ENCODE measurements around the gene S100A13.
"Not testable (repeated sequence)": the region's sequence is repeated elsewhere in the genome, so short reads cannot be mapped to it uniquely, and the experiment has no call there.

Gene S100A13

DNA sequence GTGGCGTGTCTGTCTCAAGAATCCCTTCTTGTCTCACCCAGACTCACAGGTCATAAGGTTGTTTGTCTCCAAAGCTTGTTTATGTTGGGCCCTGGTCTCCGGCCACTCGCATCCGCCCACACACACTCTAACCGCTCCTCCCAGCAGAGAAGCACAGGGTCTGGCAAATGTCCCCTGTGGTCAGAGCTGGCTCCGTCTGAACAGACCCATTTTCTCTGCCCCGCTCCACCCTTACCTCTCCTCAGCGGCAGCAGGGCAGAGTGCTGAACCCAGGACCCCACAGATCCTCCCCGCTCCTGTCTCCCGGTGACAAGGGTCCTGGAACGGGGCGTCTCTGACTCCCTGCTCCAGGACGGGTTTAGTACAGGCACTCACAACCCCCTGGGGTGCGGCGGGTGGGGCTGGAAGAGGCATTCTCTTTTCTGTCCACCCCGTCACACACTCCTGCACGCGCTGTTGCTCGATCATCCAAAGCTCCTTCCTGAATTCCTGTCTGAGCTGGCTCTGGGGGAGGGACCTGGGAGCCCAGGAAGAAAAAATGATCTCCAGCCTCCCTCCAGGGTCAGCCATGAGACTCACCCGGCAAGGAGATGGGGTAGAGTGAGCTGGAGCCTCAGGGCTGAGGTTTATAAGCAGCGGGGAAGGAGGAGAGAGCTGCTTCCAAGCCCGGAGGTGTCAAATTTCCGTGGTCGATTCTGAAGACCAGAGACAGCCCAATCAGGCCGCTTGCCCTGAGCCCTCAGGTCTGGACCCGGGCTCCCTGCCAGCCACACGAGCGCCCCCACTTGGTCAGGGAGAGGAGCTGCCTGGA lies at the start of gene S100A13:
Gene S100A13, minus strand, starts transcription at position 602 of the 811 bp plus-strand sequence. CDS start 1,033 bp downstream, outside the sequence.
- Histone ChIP-seq H3K9ac (ENCODE audit: low read depth, low read length) (peak within 1 kb of the TSS; percentile 85), H3K9me3 (ENCODE audit: control insufficient read depth, insufficient read depth, low read length) (no peaks in the 10 kb centered on the region), H3K4me1 (ENCODE audit: control insufficient read depth, insufficient read depth, low read length) (peaks cover 11% of the 10 kb centered on the region), H3K4me3 (ENCODE audit: low read depth, low read length) (peak within 1 kb of the TSS; percentile 82), H3K27me3 (ENCODE audit: control insufficient read depth, insufficient read depth, low read length) (no peaks in the 10 kb centered on the region), H3K36me3 (ENCODE audit: control insufficient read depth, insufficient read depth, low read length) (no peaks in the 10 kb centered on the region)

GRCh38 chr1:153673511-153673910 lies 46.2 kb upstream of the S100A13 start:
- Histone ChIP-seq H3K27me3 (ENCODE audit: control insufficient read depth, insufficient read depth, low read length) (peaks cover 8% of the 10 kb centered on the region), H3K4me3 (ENCODE audit: low read depth, low read length) (no peak overlapping the region), H3K9me3 (ENCODE audit: control insufficient read depth, insufficient read depth, low read length) (no peaks in the 10 kb centered on the region), H3K9ac (ENCODE audit: low read depth, low read length) (no peak overlapping the region), H3K4me1 (ENCODE audit: control insufficient read depth, insufficient read depth, low read length) (no peaks in the 10 kb centered on the region), H3K36me3 (ENCODE audit: control insufficient read depth, insufficient read depth, low read length) (peaks cover 8% of the 10 kb centered on the region)

DNA sequence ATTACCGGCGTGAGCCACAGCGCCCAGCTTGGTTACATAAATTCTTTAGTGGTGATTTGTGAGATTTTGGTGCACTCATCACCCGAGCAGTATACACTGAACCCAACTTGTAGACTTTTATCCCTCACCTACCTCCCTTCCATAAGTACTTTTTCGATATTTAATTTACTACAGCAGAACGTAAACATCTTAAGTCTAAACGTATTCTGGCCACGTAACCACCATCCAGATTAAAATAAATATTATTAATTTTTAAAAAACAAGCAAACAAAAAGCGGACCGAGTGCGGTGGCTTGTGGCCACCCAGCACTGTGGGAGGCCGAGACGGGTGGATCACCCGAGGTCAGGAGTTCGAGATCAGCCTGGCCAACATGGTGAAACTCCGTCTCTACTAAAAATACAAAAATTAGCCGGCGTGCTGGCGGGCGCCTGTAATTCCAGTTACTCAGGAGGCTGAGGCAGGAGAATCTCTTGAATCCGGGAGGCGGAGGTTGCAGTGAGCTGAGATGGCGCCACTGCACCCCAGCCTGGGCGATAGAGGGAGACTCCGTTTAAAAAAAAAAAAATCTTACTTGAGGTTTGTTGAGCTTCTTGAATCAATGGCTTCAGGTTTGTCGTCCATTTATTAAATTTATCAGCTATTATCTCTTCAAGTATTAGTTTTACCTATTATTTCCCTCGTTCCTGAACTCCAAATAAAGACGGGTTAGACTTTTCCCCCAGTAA lies 44.5 kb upstream of the S100A13 start:
- Histone ChIP-seq H3K9ac (ENCODE audit: low read depth, low read length) (peak overlapping the region; percentile 70), H3K36me3 (ENCODE audit: control insufficient read depth, insufficient read depth, low read length) (peaks cover 24% of the 10 kb centered on the region), H3K4me3 (ENCODE audit: low read depth, low read length) (peak overlapping the region; percentile 70)
- H3K4me1 ChIP-seq (ENCODE audit: control insufficient read depth, insufficient read depth, low read length); H3K9me3 ChIP-seq (ENCODE audit: control insufficient read depth, insufficient read depth, low read length); H3K27me3 ChIP-seq (ENCODE audit: control insufficient read depth, insufficient read depth, low read length): not testable (repeated sequence)

DNA sequence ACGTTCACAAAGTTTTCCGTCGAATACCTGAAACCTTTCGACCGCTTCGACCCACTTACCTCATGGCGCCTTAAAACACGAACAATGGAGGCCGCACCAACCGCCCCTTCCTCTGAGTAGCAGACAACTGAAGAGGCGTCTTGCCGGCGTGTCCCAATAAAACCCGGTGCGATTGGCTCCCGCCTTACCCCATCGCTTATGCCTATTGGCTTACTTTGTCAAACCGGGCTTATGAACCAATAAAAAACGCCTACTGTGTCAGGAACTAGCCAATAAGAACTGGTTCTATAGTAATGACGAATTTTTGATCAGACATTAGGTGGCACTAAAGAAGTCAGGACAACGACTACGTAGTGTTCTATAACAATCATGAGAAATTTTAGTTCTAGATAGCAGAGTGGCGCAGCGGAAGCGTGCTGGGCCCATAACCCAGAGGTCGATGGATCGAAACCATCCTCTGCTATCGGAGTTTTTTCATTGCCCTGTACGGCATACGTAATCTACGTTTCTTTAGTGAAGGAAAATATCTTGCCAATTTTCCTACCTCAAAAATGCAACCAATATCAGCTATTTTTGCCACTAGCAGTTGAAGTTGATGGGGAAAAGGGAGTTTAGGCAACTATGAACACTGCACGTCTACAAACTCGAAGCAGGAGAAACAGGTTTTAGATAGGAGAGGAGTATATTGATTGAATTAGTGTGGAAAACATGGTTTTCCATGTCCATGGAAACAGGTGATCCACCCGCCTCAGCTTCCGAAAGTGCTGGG lies 43.7 kb upstream of the S100A13 start, which contains the start of gene ILF2:
Gene ILF2, minus strand, starts transcription at position 135 of the 769 bp plus-strand sequence. Its CDS starts 71 bp downstream, at position 64.
- Histone ChIP-seq H3K4me3 (ENCODE audit: low read depth, low read length) (peak within 1 kb of the TSS; percentile 98), H3K4me1 (ENCODE audit: control insufficient read depth, insufficient read depth, low read length) (no peaks in the 10 kb centered on the region), H3K36me3 (ENCODE audit: control insufficient read depth, insufficient read depth, low read length) (peaks cover 32% of the 10 kb centered on the region), H3K9ac (ENCODE audit: low read depth, low read length) (peak within 1 kb of the TSS; percentile 99), H3K27me3 (ENCODE audit: control insufficient read depth, insufficient read depth, low read length) (no peaks in the 10 kb centered on the region), H3K9me3 (ENCODE audit: control insufficient read depth, insufficient read depth, low read length) (no peaks in the 10 kb centered on the region)

- Histone ChIP-seq H3K9ac (ENCODE audit: low read depth, low read length) (peak overlapping the region; percentile 99), H3K9me3 (ENCODE audit: control insufficient read depth, insufficient read depth, low read length) (no peaks in the 10 kb centered on the region), H3K4me3 (ENCODE audit: low read depth, low read length) (peak overlapping the region; percentile 98), H3K27me3 (ENCODE audit: control insufficient read depth, insufficient read depth, low read length) (no peaks in the 10 kb centered on the region), H3K36me3 (ENCODE audit: control insufficient read depth, insufficient read depth, low read length) (peaks cover 35% of the 10 kb centered on the region), H3K4me1 (ENCODE audit: control insufficient read depth, insufficient read depth, low read length) (no peaks in the 10 kb centered on the region)
These were observed 43.1 kb upstream of the S100A13 start for GRCh38 chr1:153670257-153670858.

- Histone ChIP-seq H3K9me3 (ENCODE audit: control insufficient read depth, insufficient read depth, low read length) (no peaks in the 10 kb centered on the region), H3K4me1 (ENCODE audit: control insufficient read depth, insufficient read depth, low read length) (no peaks in the 10 kb centered on the region), H3K27me3 (ENCODE audit: control insufficient read depth, insufficient read depth, low read length) (no peaks in the 10 kb centered on the region), H3K9ac (ENCODE audit: low read depth, low read length) (no peak overlapping the region), H3K36me3 (ENCODE audit: control insufficient read depth, insufficient read depth, low read length) (peaks cover 42% of the 10 kb centered on the region), H3K4me3 (ENCODE audit: low read depth, low read length) (peak overlapping the region; percentile 98)
These were observed 42.3 kb upstream of the S100A13 start for GRCh38 chr1:153669606-153670005.

DNA sequence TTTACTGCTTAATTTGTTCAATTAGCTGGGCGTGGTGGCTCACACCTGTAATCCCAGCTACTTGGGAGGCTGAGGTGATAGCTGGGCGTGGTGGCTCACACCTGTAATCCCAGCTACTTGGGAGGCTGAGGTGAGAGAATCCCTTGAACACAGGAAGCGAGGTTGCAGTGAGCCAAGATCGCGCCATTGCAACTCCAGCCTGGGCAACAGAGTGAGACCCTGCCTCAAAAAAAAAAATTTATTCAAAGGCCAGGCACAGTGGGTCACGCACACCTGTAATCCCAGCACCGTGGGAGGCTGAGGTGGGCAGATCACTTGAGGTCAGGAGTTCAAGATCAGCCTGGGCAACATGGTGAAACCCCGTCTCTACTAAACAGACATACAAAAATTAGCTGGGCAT lies 41.4 kb upstream of the S100A13 start:
- not testable (repeated sequence) for H3K4me1 ChIP-seq (ENCODE audit: control insufficient read depth, insufficient read depth, low read length); H3K27me3 ChIP-seq (ENCODE audit: control insufficient read depth, insufficient read depth, low read length); H3K9me3 ChIP-seq (ENCODE audit: control insufficient read depth, insufficient read depth, low read length); H3K4me3 ChIP-seq (ENCODE audit: low read depth, low read length); H3K9ac ChIP-seq (ENCODE audit: low read depth, low read length)
- H3K36me3 ChIP-seq (ENCODE audit: control insufficient read depth, insufficient read depth, low read length): peaks cover 49% of the 10 kb centered on the region

DNA sequence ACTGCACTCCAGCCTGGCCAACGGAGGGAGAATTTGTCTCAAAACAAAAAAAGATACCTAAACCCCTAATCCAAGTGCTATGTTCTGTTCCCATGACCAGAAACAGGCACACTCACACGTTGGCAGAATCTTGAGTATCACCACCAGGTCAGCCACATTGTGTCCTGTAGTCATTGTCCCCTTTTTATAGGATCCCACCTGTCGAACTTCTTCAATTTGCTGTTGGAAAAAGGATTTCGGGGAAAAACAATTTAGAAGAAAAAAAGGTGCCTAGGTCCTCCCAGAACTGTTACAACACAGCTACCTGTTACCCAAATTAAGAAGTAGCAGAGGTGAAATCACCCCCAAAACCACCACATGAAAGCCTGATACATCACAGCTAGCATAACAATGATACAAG lies 40.1 kb upstream of the S100A13 start:
- no peak overlapping the region for H3K4me3 ChIP-seq (ENCODE audit: low read depth, low read length)
- H3K9me3 ChIP-seq (ENCODE audit: control insufficient read depth, insufficient read depth, low read length): no peaks in the 10 kb centered on the region
- no peak overlapping the region for H3K9ac ChIP-seq (ENCODE audit: low read depth, low read length)
- no peaks in the 10 kb centered on the region for H3K27me3 ChIP-seq (ENCODE audit: control insufficient read depth, insufficient read depth, low read length)
- H3K36me3 ChIP-seq (ENCODE audit: control insufficient read depth, insufficient read depth, low read length): peaks cover 58% of the 10 kb centered on the region
- no peaks in the 10 kb centered on the region for H3K4me1 ChIP-seq (ENCODE audit: control insufficient read depth, insufficient read depth, low read length)

GRCh38 chr1:153663211-153663610 lies 35.9 kb upstream of the S100A13 start:
- H3K4me3 ChIP-seq (ENCODE audit: low read depth, low read length): no peak overlapping the region
- H3K9ac ChIP-seq (ENCODE audit: low read depth, low read length): no peak overlapping the region
- H3K4me1 ChIP-seq (ENCODE audit: control insufficient read depth, insufficient read depth, low read length): peaks cover 2% of the 10 kb centered on the region
- no peaks in the 10 kb centered on the region for H3K27me3 ChIP-seq (ENCODE audit: control insufficient read depth, insufficient read depth, low read length)
- H3K36me3 ChIP-seq (ENCODE audit: control insufficient read depth, insufficient read depth, low read length): peaks cover 65% of the 10 kb centered on the region
- H3K9me3 ChIP-seq (ENCODE audit: control insufficient read depth, insufficient read depth, low read length): no peaks in the 10 kb centered on the region

- Histone ChIP-seq H3K27me3 (ENCODE audit: control insufficient read depth, insufficient read depth, low read length) (no peaks in the 10 kb centered on the region), H3K36me3 (ENCODE audit: control insufficient read depth, insufficient read depth, low read length) (peaks cover 56% of the 10 kb centered on the region), H3K4me1 (ENCODE audit: control insufficient read depth, insufficient read depth, low read length) (peaks cover 2% of the 10 kb centered on the region), H3K9me3 (ENCODE audit: control insufficient read depth, insufficient read depth, low read length) (no peaks in the 10 kb centered on the region), H3K9ac (ENCODE audit: low read depth, low read length) (no peak overlapping the region), H3K4me3 (ENCODE audit: low read depth, low read length) (no peak overlapping the region)
These were observed 35.0 kb upstream of the S100A13 start for GRCh38 chr1:153662269-153662668.

DNA sequence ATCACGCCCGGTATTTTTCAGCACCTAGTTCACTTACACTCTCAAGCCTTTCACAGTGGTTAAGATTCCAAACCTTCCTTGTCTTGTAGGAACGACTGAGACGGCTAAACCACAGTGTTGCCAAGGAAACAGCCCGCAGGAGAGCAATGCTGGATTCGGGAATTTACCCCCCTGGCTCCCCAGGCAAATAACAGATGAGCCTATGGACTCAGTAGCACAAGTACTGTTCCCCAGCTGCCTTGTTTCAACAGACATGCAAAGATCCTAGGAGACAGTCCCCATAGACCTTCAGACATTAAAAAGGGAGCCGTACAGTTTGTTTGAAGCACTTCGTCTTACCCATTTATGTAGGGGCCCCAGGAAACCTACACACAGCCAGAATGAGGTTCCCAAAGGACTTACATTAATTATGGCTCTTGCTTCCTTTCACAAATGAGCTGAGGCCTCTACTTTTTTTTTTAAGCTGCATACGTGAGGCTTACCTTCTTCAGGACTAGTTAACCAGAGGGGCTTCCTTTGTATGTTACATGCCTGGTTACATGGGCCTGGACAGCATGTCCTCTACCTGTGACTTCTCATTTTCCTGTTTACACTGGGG lies 33.9 kb upstream of the S100A13 start:
- Histone ChIP-seq H3K27me3 (ENCODE audit: control insufficient read depth, insufficient read depth, low read length) (no peaks in the 10 kb centered on the region), H3K9me3 (ENCODE audit: control insufficient read depth, insufficient read depth, low read length) (no peaks in the 10 kb centered on the region), H3K36me3 (ENCODE audit: control insufficient read depth, insufficient read depth, low read length) (peaks cover 46% of the 10 kb centered on the region), H3K4me3 (ENCODE audit: low read depth, low read length) (no peak overlapping the region), H3K9ac (ENCODE audit: low read depth, low read length) (no peak overlapping the region), H3K4me1 (ENCODE audit: control insufficient read depth, insufficient read depth, low read length) (peaks cover 2% of the 10 kb centered on the region)
